ENCODE results near the gene ZIC2.

Gene ZIC2

DNA sequence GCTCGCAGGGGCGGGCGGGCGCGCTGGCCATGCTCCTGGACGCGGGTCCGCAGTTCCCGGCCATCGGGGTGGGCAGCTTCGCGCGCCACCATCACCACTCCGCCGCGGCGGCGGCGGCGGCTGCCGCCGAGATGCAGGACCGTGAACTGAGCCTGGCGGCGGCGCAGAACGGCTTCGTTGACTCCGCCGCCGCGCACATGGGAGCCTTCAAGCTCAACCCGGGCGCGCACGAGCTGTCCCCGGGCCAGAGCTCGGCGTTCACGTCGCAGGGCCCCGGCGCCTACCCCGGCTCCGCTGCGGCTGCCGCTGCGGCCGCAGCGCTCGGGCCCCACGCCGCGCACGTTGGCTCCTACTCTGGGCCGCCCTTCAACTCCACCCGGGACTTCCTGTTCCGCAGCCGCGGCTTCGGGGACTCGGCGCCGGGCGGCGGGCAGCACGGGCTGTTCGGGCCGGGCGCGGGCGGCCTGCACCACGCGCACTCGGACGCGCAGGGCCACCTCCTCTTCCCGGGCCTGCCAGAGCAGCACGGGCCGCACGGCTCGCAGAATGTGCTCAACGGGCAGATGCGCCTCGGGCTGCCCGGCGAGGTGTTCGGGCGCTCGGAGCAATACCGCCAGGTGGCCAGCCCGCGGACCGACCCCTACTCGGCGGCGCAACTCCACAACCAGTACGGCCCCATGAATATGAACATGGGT lies 599 bp downstream of the ZIC2 start:
- TF ChIP-seq, protein P1, sequence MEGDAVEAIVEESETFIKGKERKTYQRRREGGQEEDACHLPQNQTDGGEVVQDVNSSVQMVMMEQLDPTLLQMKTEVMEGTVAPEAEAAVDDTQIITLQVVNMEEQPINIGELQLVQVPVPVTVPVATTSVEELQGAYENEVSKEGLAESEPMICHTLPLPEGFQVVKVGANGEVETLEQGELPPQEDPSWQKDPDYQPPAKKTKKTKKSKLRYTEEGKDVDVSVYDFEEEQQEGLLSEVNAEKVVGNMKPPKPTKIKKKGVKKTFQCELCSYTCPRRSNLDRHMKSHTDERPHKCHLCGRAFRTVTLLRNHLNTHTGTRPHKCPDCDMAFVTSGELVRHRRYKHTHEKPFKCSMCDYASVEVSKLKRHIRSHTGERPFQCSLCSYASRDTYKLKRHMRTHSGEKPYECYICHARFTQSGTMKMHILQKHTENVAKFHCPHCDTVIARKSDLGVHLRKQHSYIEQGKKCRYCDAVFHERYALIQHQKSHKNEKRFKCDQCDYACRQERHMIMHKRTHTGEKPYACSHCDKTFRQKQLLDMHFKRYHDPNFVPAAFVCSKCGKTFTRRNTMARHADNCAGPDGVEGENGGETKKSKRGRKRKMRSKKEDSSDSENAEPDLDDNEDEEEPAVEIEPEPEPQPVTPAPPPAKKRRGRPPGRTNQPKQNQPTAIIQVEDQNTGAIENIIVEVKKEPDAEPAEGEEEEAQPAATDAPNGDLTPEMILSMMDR (IDR thresholded peaks at IDR 0.05; ENCODE audit: extremely low read depth, insufficient read depth, missing control alignments) = no peak
- in situ Hi-C loops (cut with MboI; ENCODE audit: low pct_unique_long_range_greater_than_20kb, low sequenced_read_pairs, unreplicated experiment) = loop anchor here (25.0 kb wide), 2 partner anchors 255 to 530 kb away; no protein-coding TSS in a partner anchor
- no peak for DNase-seq (ENCODE audit: low spot score)

DNA sequence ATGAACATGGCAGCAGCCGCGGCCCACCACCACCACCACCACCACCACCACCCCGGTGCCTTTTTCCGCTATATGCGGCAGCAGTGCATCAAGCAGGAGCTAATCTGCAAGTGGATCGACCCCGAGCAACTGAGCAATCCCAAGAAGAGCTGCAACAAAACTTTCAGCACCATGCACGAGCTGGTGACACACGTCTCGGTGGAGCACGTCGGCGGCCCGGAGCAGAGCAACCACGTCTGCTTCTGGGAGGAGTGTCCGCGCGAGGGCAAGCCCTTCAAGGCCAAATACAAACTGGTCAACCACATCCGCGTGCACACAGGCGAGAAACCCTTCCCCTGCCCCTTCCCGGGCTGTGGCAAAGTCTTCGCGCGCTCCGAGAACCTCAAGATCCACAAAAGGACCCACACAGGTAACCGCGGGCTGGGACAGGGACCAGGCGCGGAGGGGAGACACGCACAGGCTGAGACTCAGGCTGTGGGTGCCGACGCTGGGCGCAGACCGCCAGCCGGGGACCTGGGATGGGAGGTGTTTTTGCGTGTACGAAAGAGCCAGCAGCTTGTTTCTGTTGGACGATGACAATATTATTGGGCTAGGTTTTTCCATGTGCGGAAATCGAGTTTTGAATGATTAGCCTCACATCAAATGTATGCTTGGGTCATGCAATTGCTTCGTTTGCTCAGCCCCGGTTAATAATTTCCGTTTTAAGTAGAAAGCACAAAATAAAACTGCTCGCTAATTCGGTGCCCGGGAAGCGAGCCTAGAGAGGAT lies 1.3 kb downstream of the ZIC2 start:
- in situ Hi-C loops (cut with MboI; ENCODE audit: low pct_unique_long_range_greater_than_20kb, low sequenced_read_pairs, unreplicated experiment) = loop anchor here (25.0 kb wide), 2 partner anchors 254 to 529 kb away; no protein-coding TSS in a partner anchor
- DNase-seq (ENCODE audit: low spot score) = no peak
- TF ChIP-seq, protein P1 (IDR thresholded peaks at IDR 0.05; ENCODE audit: extremely low read depth, insufficient read depth, missing control alignments) = no peak

DNA sequence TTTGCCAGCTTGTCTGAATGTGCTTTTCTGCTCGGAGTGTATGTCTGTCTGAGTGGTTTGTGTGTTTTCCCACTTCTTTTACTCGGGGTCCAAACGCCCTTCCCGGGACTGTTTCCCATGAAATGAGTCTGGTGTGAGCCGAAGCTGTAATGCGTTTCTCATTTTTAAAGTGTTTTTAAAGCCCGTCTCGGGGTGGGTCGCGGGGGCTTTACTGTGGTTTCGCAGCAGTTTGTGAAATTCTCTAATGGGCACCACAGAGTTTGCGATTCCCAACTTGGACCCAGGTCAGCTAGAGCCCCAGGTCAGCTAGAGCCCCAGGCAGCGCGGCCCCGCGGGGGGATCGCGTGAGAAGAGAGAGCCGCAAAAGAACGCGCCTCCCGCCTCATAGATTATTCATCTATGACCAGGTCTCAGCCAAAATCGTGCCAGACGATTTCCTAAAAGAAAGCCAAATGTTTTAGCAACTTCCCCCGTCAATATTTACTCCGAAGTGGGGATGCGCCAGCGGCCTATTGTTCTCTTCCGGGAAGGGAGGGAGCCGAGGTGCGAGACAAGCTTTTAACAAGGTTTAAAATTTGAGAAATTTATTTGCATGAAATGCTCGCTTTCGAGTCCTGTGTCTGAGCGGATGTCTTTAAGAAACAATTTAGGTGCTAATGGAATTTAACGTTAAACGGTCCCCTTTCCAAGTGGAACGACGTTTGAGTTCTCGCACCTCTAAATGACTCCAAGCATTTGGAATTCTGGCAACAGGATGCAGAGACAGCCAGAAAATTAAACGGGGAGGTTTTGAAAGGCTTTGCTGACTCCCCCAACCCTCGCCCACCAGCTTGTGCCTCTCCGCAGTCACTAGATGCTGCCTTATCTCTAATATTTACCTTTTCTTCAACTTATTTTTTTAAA lies 2.2 kb downstream of the ZIC2 start:
- DNase-seq (ENCODE audit: low spot score) = no peak
- in situ Hi-C loops (cut with MboI; ENCODE audit: low pct_unique_long_range_greater_than_20kb, low sequenced_read_pairs, unreplicated experiment) = loop anchor here (25.0 kb wide), 2 partner anchors 254 to 529 kb away; no protein-coding TSS in a partner anchor

DNA sequence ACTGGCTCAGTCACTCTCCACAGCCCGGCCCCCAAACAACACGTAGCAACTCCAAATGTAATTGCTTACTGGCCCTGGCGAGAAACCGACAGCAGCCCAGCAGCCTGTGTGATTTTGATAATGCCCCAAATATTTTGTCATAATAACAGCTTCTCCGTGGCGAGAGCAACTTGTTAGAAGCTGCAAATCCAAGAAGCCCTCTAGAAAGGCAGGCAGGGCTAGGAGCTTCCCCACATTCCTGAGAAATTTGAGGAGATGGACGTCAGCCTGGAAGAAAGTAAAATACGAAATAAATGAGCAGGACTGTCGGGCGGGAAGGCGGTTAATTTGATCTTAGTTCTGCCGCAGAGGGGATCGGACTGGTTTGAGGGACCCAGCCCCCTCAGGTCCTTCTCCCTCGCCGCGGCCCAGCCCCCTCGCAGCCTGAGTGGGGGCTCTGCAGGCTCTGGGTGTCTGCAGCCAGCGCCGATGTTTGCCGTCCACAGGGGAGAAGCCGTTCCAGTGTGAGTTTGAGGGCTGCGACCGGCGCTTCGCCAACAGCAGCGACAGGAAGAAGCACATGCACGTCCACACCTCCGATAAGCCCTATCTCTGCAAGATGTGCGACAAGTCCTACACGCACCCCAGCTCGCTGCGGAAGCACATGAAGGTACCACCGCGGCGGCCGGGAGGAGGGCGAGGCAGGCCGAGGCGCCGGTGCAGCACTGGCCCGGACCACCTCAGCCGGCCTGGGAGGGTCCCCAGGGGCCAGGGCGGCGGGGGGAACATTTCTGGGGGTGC lies 3.1 kb downstream of the ZIC2 start:
- in situ Hi-C loops (cut with MboI; ENCODE audit: low pct_unique_long_range_greater_than_20kb, low sequenced_read_pairs, unreplicated experiment) = loop anchor here (25.0 kb wide), 2 partner anchors 253 to 528 kb away; no protein-coding TSS in a partner anchor
- no peak for DNase-seq (ENCODE audit: low spot score)
- TF ChIP-seq, protein P1 (IDR thresholded peaks at IDR 0.05; ENCODE audit: extremely low read depth, insufficient read depth, missing control alignments) = no peak

More for the DNA sequence above, 2.2 kb downstream of the ZIC2 start:
- TF ChIP-seq, protein P1 (IDR thresholded peaks at IDR 0.05; ENCODE audit: extremely low read depth, insufficient read depth, missing control alignments) = no peak

DNA sequence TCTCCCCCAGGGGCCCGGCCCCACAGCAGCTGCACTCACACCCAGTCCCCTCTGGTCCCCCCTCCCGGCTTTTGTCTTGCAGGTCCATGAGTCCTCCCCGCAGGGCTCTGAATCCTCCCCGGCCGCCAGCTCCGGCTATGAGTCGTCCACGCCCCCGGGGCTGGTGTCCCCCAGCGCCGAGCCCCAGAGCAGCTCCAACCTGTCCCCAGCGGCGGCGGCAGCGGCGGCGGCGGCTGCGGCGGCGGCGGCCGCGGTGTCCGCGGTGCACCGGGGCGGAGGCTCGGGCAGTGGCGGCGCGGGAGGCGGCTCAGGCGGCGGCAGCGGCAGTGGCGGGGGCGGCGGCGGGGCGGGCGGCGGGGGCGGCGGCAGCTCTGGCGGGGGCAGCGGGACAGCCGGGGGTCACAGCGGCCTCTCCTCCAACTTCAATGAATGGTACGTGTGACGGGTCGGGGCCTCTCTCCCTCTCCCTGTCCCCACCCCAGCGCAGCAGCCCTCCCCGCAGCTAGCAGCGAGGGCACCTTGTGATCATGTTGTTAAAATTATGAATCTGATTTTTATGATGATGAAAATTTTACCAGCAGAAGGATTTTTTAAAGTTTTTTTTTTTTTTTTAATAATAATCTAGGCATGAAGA lies 3.8 kb downstream of the ZIC2 start:
- TF ChIP-seq, protein P1 (IDR thresholded peaks at IDR 0.05; ENCODE audit: extremely low read depth, insufficient read depth, missing control alignments) = no peak
- in situ Hi-C loops (cut with MboI; ENCODE audit: low pct_unique_long_range_greater_than_20kb, low sequenced_read_pairs, unreplicated experiment) = loop anchor here (25.0 kb wide), 2 partner anchors 252 to 527 kb away; no protein-coding TSS in a partner anchor
- no peak for DNase-seq (ENCODE audit: low spot score)
